Muscle layer of duodenum (tissue), 2 donors: ENCODE measurements around the gene BRF1.
A peak's percentile ranks its signal among the peaks of the same experiment; 100 is the strongest.
"Not testable (repeated sequence)": the region's sequence is repeated elsewhere in the genome, so short reads cannot be mapped to it uniquely, and the experiment has no call there.

Experiments
- H3K27ac ChIP-seq: one replicate; pipeline ENCODE4 v1.7.0; 2013; ENCODE audit warnings: mild to moderate bottlenecking, low read length
- H3K27me3 ChIP-seq: one replicate; pipeline ENCODE4 v1.7.0; 2013; ENCODE audit warnings: low read depth, mild to moderate bottlenecking, control low read depth, low read length
- H3K36me3 ChIP-seq, 2 donors: one replicate each; pipeline ENCODE4 v1.7.0; 2013; ENCODE audit warnings: low read length in 2 of 2, control low read depth in 1 of 2, mild to moderate bottlenecking in 1 of 2; ENCODE audit not compliant: insufficient read depth in 2 of 2, control insufficient read depth in 1 of 2
- H3K4me1 ChIP-seq, 2 donors: one replicate each; pipeline ENCODE4 v1.7.0; 2013; ENCODE audit warnings: low read length in 2 of 2, mild to moderate bottlenecking in 2 of 2, control low read depth in 1 of 2, moderate library complexity in 1 of 2; ENCODE audit not compliant: insufficient read depth in 2 of 2, control insufficient read depth in 1 of 2
- H3K4me3 ChIP-seq, 2 donors: one replicate each; pipeline ENCODE4 v1.7.0; 2013; ENCODE audit warnings: low read length in 2 of 2, low read depth in 1 of 2, mild to moderate bottlenecking in 1 of 2
- H3K9me3 ChIP-seq, 2 donors: one replicate each; pipeline ENCODE4 v1.7.0; 2013; ENCODE audit warnings: low read length in 2 of 2, control low read depth in 1 of 2, mild to moderate bottlenecking in 1 of 2; ENCODE audit not compliant: control insufficient read depth in 1 of 2
- donor health status: healthy.

The BRF1 gene

DNA sequence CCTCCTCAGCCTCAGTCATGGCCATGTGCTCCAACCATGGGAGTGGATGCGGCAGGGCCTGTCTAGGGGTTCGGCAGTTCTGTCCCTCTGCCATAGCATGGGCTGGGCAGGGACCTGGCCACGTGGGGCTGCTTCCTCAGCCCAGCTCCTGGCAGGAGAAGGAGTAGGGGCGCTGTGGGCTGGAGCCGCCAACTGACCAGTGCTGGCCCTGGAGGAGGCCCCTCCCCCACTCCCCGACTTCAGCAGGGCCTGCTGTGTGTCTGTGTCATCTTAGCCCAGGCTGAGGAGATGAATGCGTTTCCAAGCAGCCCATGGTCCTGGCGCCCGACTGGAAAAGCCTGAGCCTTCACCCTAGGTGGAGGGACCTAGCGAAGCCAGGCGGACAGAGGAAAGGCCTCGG lies 11.0 kb upstream of the BRF1 start:
- H3K9me3 ChIP-seq = no peaks in the 10 kb centered on the region
- no peak overlapping the region for H3K27ac ChIP-seq
- H3K4me1 ChIP-seq = peaks cover 6 to 21% of the 10 kb centered on the region in 2 donors
- no peaks in the 10 kb centered on the region for H3K36me3 ChIP-seq
- H3K27me3 ChIP-seq = no peaks in the 10 kb centered on the region
- no peak overlapping the region for H3K4me3 ChIP-seq

DNA sequence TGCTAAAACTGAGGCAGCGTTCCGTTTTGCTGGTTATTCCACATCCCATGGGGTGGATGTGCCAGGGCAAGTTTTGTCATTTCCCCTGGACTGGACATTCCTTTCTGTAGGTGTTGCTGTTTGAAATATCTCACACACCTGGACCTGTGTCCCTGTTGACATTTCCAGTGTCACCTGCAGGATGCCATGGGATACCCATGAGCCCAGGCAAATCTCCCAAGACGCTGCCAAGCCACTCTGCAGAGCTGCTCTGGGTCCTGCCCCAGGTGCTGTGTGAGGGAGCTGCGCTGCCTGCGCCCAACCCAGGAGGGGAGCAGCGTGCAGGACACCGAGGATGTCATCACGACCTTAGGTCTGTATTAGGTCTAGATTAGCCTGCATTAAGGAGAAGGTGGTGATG lies 8.6 kb upstream of the BRF1 start:
- Histone ChIP-seq H3K36me3 (no peaks in the 10 kb centered on the region), H3K4me1 (peaks cover 0 to 7% of the 10 kb centered on the region in 2 donors), H3K4me3 (no peak overlapping the region), H3K27me3 (no peaks in the 10 kb centered on the region), H3K27ac (no peak overlapping the region), H3K9me3 (no peaks in the 10 kb centered on the region)

DNA sequence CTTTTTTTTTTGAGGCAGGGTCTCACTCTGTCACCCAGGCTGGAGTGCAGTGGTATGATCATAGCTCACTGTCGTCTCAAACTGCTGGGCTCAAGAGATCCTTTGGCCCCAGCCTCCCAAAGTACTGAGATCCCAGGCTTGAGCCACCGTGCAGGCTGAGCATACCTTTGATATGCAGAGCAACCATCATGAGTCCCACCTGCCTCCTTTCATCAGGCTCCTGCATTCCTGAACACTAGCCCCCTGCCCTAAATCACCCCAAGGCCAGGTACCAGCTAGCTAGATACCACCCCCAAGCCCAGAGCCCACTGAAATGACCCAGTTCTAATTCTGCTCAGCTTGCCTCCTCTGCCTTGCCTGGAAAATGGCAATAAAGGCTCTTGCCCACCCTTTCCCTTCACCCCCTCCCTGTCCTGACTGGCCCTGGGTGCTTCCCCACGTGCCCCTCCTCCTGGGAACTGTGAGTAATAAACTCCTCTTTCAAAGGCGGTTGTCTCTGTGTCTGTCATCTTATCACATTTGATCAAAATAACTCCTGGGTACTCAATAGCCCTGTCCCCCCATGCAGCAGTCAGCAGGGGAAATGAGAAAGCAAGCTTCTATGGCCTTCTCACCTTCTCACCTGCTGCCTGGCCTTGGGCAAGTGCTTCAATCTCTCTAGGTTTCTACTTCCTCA lies 6.4 kb upstream of the BRF1 start:
- H3K36me3 ChIP-seq = no peaks in the 10 kb centered on the region
- H3K27me3 ChIP-seq = no peaks in the 10 kb centered on the region

DNA sequence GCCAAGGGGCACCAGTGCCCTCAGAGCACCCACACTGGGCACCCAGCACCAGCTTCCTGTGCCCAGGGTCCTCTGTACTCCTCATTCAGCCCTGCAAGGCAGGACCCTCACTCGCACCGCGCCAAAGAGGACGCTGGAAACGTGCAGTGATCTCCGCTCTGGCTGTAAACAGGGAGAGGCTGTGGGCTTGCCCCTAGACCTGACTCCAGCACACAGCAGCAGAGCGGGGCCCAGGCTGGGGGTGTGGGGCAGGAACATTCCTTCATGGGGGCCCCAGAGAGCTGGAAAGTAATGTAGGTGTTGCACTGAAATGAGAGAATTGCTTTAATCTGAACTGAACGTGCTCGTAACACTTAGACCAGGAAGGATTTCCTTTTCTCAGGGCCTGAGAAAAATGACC lies 5.0 kb upstream of the BRF1 start:
- Histone ChIP-seq H3K36me3 (no peaks in the 10 kb centered on the region), H3K9me3 (no peaks in the 10 kb centered on the region), H3K27ac (no peak overlapping the region), H3K27me3 (no peaks in the 10 kb centered on the region), H3K4me1 (no peaks in the 10 kb centered on the region), H3K4me3 (no peak overlapping the region)

More for the DNA sequence above, 6.4 kb upstream of the BRF1 start:
- H3K27ac ChIP-seq = no peak overlapping the region
- no peaks in the 10 kb centered on the region for H3K4me1 ChIP-seq
- no peaks in the 10 kb centered on the region for H3K9me3 ChIP-seq
- no peak overlapping the region for H3K4me3 ChIP-seq

DNA sequence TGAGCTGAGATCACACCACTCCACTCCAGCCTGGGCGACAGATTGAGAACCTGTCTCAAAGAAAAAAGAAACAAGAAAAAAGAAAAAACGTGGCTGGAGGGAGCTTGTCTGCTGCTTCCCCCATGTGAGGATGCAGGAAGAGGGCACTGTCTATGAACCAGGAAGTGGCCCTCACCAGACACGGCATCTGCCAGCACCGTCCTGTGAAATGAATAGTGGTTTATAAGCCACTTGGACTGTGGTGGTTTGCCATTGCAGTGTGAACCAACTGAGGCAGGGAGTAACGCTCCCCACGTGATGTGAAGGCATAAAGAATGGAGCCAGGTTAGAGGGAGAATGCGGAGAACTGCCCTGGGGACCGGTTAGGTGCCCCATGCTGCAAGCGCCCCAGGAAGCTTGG lies 4.5 kb upstream of the BRF1 start:
- no peaks in the 10 kb centered on the region for H3K36me3 ChIP-seq
- no peak overlapping the region for H3K27ac ChIP-seq
- no peak overlapping the region for H3K4me3 ChIP-seq
- H3K4me1 ChIP-seq = no peaks in the 10 kb centered on the region
- no peaks in the 10 kb centered on the region for H3K9me3 ChIP-seq
- H3K27me3 ChIP-seq = no peaks in the 10 kb centered on the region

DNA sequence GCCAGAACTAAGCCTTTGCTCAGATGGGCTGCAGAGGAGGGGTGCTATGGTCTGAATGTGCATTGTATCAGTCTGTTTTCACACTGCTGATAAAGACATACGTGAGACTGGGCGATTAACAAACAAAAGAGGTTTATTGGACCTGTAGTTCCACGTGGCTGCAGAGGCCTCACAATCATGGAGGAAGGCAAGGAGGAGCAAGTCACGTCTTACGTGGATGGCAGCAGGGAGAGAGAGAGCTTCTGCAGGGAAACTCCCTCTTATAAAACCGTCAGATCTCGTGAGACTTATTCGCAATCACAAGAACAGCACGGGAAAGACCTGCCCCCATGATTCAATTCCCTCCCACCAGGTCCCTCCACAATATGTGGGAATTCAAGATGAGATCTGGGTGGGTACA lies 3.8 kb upstream of the BRF1 start:
- H3K27ac ChIP-seq = no peak overlapping the region
- no peaks in the 10 kb centered on the region for H3K36me3 ChIP-seq
- no peaks in the 10 kb centered on the region for H3K27me3 ChIP-seq
- no peak overlapping the region for H3K4me3 ChIP-seq
- peaks cover 4 to 7% of the 10 kb centered on the region in 2 donors for H3K4me1 ChIP-seq
- H3K9me3 ChIP-seq = no peaks in the 10 kb centered on the region

DNA sequence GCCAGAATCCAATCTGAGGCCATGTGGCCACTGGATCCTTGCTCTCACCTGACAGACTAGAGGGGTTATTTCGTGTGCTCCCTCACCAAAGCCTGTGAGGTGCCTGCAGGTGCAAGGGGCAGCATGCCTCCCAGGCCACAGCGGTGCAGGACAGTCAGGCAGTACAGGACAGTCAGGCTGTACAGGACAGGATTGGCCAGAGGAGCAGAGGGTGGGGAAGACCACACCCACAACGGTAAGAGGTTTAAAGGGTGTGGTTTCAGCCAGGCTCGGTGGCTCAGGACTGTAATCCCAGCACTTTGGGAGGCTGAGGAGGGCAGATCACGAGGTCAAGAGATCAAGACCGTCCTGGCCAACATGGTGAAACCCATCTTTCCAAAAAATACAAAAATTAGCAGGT lies 3.1 kb upstream of the BRF1 start:
- no peak overlapping the region for H3K4me3 ChIP-seq
- no peaks in the 10 kb centered on the region for H3K36me3 ChIP-seq
- H3K4me1 ChIP-seq = peaks cover 6 to 13% of the 10 kb centered on the region in 2 donors
- H3K27me3 ChIP-seq = no peaks in the 10 kb centered on the region
- no peaks in the 10 kb centered on the region for H3K9me3 ChIP-seq
- no peak overlapping the region for H3K27ac ChIP-seq

DNA sequence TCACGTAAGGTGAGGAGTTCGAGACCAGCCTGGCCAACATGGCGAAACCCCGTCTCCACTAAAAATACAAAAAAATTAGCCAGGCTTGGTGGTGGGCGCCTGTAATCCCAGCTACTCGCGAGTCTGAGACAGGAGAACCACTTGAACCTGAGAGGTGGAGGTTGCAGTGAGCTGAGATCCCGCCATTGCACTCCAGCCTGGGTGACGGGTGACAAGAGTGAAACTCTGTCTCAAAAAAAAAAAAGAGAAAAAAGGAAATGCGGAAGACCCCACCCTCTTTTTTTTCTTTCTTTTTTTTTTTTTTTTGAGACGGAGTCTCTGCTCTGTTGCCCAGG lies 1.1 kb upstream of the BRF1 start:
- Histone ChIP-seq H3K4me3 (peak overlapping the region; percentile 57 to 85), H3K4me1 (peaks cover 6 to 17% of the 10 kb centered on the region in 2 donors)
- H3K27ac ChIP-seq, H3K27me3 ChIP-seq, H3K9me3 ChIP-seq, H3K36me3 ChIP-seq: not testable (repeated sequence)

DNA sequence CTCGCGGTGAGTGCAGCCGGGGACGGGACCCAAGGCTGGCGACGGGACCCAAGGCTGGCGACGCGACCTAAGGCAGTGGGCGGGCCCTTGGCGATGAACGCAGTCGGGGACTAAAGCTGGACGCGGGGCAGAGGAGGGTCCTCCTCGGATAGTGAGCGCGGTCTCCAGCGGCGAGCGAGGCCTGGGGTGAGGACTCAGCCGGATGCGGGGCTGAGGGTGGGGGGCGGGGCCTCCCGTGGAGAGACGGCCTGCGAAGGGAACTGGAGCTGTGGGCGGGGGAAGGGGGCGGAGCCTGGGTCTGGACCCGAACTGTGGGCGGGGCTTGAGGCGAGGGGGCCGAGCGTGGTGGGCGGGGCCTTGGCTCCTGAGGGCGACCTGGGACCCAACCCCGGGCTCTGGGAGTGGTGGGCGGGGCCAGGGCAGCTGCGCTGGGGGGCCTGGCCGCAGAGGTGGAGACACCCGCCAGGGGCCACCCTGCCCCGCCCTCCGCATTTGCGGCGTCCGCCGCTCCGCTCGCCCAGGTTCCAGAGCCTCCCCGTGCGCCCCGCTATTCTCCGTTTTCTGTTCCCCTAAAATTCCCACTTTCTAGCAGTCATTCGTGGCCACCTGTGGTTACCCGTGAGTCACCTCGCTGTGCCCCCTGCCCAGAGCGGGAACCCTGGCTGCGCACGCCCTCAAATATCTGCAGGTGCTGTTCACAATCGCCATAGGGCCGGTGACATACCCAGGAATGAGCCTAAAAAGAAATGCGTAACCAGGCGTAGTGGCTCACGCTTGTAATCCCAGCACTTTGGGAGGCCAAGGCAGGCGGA lies 508 bp upstream of the BRF1 start:
- Histone ChIP-seq H3K4me1 (peaks cover 6 to 17% of the 10 kb centered on the region in 2 donors), H3K9me3 (no peaks in the 10 kb centered on the region), H3K27me3 (no peaks in the 10 kb centered on the region), H3K36me3 (no peaks in the 10 kb centered on the region), H3K27ac (no peak overlapping the region), H3K4me3 (peak overlapping the region; percentile 57 to 85)

DNA sequence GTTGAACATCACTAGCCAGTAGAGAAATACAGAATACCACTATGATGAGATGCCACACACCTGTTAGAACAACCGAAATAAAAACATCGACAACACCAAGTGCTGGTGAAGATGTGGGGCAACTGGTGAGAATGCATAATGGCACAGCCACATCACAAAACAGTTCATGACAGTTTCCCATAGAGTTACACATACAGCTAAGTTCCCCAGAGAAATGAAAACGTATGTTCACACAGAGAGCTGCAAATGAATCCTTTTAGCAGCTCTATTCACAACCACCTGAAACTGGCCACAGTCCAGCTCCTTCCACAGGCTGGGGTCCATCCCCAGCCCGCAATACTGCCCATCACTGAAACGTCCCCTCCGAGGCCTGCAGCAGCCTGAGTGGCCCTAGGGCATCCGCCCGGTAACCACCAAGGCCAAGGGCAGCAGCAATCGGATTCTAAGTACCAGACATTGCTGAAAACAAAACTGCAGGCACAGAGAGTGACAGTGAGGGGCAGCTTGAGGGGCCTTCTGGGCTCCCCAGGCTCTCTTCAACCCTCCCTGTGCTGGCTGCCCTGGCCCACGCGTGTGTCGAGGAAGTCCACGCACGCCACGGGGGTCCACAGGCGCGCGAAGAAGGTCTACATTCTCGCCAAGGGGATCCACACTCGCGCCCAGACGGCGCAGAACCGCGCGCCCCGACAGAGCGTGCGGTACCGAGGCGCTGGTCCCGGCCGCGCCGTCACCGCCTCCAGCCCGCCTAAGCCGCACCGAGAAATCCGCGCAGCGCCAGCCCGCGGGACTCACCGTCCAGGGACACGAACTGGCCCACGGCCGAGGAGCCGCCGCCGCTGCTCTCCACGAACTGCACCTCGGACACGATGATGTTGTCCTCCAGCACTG lies 903 bp downstream of the BRF1 start:
- H3K4me3 ChIP-seq = peak overlapping the region; percentile 73 to 85
- H3K4me1 ChIP-seq = peaks cover 6 to 17% of the 10 kb centered on the region in 2 donors
- no peaks in the 10 kb centered on the region for H3K27me3 ChIP-seq
- H3K9me3 ChIP-seq = no peaks in the 10 kb centered on the region
- H3K36me3 ChIP-seq = no peaks in the 10 kb centered on the region
- peak overlapping the region; percentile 67 for H3K27ac ChIP-seq

DNA sequence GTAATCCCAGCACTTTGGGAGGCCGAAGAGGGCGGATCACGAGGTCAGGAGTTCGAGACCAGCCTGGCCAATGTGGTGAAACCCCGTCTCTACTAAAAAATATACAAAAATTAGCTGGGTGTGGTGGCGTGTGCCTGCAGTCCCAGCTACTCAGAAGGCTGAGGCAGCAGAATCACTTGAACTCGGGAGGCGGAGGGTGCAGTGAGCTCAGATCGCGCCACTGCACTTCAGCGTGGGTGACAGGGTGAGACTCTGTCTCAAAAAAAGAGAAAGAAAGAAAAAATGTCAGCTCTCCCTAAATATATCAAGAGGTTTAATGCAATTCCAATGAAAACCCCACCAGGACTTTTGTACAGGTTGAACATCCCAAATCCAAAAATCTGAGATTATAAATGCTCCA lies 3.5 kb downstream of the BRF1 start:
- H3K27me3 ChIP-seq, H3K36me3 ChIP-seq, H3K9me3 ChIP-seq, H3K4me3 ChIP-seq, H3K27ac ChIP-seq: not testable (repeated sequence)
- H3K4me1 ChIP-seq = peaks cover 6 to 30% of the 10 kb centered on the region in 2 donors
